Measurements from ENCODE around the gene COQ4.

The COQ4 gene

DNA sequence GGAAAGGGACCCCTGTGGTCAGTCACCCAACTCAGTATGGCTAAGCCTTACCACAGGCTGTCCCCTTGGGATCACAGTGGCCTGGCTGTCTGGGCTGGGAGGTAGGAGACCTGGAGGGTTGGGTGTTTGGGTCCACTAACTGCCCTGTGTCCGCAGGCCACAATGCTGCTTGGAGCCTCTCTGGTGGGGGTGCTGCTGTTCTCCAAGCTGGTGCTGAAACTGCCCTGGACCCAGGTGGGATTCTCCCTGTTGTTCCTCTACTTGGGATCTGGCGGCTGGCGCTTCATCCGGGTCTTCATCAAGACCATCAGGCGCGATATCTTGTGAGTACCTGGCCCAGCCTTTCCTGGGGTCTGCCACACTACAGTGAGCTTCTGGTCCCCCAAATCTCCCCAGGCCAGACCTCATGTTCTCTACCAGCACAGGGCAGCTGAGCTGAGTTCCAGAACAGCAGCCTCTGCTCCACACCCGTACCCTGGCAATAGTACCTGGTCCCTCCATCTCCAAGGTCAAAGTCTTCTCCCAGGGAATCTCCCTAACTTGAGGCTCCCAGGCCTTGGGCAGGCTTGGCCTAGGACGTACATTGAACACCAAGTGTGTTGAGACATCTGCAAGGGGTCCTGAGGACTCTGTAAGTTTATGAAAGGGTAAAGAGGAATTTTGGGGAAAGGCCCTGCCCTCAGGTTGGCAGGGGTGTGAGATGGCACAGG, 20.5 kb downstream of the COQ4 start:
- no peak for DNase-seq

DNA sequence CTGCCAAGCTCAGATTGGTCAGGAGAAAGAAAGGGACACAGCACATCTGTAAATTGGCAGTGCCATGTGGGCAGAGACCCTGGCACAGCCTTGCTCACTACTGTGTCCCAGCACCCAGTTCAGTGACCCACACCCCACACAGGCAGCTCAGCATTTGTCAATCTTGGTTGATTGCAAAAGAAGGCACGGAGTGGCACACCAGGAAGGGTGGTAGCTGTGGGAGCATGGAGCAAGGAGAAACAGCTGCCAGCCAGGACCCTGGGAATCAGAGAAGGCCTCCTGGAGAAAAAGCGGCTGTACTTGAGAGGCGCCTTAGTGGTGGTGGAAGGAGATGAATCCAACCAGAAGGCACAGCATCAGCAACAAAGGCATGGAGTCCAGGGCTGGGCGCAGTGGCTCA, 21.2 kb downstream of the COQ4 start:
- no peak for DNase-seq

DNA sequence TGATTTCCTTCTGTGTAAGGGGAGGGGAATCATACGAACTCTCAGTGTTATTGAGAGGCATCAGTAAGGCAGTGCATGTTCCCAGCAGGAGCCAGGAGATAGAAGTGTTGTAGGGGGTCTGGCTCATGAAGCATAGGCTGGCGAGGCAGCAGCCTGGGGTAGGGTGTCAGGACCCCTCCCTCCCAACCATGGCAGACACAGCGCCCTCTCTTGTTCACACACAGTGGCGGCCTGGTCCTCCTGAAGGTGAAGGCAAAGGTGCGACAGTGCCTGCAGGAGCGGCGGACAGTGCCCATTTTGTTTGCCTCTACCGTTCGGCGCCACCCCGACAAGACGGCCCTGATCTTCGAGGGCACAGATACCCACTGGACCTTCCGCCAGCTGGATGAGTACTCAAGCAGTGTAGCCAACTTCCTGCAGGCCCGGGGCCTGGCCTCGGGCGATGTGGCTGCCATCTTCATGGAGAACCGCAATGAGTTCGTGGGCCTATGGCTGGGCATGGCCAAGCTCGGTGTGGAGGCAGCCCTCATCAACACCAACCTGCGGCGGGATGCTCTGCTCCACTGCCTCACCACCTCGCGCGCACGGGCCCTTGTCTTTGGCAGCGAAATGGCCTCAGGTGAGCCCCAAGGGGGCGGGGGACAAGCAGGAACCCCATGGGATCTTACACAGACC, 22.4 kb downstream of the COQ4 start:
- no peak for DNase-seq

DNA sequence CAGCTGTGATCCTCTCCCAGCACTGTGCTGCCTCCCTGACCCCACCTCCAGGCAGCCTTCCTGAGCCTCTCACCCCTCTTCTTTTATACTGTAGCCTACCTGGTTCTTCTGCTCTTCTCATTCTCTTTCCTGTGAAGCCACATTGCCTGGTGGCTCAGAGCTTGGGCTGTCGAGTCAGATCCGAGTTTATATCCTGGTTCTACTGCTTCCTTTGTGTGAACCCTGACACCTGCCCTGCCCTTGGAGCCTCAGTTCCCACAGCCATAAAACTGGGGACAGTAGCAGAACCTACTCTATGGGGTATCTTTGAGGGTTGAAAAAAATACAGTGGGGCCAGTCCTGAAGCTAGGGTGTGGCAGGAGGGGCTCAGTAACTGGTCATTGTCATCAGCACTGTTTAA, 26.5 kb downstream of the COQ4 start:
- no peak for DNase-seq

DNA sequence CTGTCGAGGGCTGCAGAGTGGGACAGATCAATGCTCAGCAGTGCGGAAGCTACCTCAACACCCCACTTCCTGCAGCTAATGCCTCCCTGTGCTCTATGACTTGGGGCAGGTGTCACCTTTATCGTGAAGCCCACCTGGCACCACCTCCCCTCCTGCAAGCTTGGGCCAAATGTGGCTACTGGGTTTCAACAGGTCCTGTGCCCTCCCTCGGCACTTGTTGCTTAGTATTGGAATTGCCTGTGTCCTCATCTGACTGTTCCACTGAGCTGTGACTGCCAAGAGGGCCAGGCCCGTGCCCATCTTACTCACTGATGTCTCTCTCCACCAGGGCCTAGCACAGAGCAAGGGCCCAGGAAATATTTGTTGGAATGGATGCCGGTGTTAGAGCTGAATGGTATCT, 27.1 kb downstream of the COQ4 start:
- no peak for DNase-seq

DNA sequence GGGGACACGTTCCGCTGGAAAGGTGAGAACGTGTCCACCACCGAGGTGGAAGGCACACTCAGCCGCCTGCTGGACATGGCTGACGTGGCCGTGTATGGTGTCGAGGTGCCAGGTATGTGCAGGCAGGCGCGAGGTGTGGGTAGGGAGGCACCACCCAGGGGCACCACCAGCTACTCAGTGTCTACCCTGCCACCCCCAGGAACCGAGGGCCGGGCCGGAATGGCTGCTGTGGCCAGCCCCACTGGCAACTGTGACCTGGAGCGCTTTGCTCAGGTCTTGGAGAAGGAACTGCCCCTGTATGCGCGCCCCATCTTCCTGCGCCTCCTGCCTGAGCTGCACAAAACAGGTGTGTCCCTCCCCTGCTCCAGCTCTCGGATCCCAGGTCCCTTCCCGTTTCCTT, 32.8 kb downstream of the COQ4 start:
- DNase-seq, result no peak

DNA sequence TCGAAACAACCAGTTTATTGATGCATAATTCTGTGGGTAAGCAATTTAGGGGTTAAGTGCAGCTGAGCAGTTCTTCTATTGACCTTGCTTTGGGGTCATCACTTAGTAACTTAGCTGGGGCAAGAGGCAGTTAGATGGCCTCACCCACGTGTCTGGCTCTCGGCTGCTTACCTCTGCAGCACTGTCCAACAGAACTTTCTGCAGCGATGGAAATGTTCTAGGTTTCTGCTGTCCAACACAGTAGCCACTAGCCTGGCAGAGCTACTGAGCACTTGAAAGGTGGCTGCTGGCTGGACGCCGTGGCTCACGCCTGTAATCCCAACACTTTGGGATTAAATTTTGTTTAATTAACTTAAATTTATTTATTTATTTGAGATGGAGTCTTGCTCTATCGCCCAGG, 35.5 kb downstream of the COQ4 start:
- no peak for DNase-seq

DNA sequence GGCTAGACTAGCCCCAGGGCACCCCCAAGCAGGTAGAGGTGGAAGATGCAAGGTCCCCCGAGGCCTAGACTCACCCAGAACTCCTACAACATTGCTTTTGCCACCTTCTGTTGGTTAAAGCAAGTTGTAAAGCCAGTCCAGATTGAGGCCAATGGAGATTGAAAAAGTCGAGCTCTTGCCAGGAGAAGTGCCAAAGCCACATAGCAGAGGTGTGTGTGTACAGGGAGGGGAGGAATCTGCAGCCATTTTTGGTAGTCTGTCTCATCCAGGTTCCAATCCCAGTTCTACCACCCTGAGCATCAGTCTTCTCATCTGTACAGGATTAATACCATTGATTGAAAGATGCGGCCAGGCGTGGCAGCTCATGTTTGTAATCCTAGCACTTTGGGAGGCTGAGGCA, 36.2 kb downstream of the COQ4 start:
- DNase-seq, result no peak

DNA sequence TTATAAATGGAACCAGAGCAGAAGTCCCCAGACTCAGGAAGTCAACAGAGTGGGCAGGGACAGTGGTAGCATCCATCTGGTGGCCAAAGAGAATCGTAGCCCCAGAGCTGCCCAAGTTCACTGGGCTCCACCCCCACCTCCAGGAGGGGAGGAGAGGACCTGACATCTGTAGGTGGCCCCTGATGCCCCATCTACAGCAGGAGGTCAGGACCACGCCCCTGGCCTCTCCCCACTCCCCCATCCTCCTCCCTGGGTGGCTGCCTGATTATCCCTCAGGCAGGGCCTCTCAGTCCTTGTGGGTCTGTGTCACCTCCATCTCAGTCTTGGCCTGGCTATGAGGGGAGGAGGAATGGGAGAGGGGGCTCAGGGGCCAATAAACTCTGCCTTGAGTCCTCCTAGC, 38.2 kb downstream of the COQ4 start:
- no peak for DNase-seq

DNA sequence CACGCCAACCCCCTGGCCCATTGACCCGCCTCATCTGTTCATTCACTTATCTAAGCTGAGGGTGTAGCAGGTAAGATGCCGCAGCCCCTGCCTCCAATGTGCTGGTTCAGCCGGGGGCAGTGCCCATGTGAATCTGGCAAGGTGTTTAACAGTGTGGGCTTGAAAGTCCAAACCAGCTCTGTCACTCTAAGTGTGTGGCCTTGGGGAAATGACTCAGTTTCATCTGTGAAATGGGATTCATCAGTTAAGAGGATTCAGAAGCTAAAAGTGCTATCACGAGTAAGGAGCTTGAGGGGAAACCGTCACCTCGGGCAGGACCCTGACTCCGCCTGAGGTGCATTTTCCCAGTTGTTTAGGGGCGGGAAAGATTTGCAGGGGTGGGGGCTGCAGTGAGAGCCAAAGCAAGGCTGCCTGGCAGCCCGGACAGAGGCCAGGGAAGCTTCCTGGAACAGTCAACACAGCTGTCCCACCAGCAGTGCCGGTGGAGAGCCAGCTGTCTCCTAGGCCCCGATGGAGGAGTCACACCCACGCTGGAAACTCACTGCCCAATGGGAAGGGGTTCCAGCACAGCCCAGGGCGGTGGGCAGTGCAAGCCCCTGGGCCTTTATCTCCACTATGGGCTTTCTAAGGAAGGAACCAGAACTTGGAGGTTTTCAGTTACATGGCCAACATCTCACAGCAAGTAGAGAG, 38.8 kb downstream of the COQ4 start:
- DNase-seq, result peak; percentile 48 to 63

DNA sequence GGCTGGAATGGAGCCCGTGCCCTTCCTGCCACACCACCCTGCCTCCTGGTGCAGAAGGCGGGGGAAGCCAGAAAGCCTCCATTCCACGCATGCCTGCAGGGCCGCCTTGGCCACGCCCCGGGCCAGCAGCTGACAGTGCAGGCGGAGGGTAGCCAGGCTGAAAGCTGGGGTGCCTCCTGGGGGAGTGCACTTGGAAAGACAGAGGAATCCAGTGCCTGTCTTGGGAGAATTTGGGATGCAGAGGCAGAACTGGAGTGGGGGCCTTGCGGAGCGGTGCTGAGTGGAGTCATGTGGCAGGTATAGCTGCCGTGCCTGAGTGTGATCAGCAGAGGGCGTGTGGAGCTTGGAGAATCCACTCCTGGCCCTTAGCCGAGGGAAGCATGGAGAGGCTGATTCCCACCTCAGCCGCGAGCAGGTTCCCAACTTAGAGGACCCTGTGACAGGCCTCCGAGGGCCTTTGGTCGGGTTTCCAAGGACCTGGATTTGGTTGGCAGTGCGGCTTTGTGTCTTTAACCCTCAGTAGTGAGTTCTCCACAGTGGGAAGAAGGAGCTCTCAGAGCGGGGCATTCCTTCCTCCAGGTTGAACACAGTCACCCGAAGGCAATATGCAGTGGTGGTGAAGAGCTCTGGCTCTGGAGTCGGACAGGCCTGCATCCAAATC, 39.5 kb downstream of the COQ4 start:
- DNase-seq, result peak; percentile 77 to 86

DNA sequence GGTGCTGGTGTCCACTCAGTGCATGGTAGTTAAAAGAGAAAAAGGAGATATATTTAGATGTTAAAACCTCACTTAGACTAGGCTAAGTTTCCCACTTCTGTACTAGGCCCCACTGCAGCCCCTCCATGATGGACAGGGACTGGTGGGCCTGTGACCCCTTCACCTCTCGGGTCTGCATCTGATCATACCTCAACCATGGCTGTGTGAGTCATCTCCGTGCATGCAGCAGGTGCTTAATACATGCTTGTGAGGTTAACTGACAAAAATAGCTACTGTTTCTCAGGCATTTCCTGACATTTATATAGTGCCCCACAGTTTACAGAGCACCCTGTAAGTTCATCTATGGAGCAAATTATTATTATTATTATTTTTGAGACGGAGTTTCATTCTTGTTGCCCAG, 40.1 kb downstream of the COQ4 start:
- no peak for DNase-seq

DNA sequence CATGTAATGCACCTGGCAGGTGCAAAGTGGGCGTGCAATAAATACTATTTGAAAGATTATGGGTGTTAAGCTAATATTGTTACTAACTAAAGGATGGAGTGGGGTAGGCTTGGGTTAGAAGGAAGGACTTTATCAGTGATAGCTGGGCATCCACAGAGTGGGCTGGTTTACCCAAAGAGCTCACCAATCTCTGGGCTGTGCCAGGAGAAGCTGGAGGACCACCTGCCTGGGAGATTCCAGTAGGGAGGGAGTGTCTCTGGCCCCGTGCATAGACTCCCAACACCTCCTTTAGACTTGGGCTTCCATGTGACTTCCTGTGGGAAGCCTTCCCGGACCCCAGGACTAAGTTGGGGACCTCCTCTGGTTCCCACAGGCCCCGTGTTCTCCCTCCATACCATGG, 42.9 kb downstream of the COQ4 start:
- no peak for DNase-seq

DNA sequence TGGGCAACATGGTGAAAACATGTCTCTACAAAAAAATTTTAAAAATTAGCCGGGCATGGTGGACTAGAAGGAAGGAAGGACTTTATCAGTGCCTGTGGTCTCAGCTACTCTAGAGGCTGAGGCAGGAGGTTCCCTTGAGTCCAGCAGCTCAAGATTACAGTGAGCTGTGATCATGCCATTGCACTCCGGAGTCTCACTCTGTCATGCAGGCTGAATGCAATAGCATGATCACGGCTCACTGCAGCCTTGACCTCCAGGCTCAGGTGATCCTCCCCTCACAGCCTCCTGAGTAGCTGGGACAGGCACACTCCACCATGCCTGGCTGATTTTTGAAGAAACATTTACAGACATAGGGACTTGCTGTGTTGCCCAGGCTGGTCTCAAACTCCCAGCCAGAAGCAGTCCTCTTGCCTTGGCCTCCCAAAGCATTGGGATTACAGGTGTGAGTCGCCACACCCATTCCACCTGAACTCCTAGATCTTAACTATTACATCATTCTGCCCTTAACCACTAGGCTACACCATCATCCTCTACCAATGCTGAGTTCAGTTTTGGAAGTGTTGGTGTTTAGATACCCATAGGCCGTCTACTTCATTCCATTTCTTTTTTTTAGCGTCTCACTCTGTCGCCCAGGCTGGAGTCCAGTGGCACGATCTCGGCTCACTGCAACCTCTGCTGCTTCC, 46.5 kb downstream of the COQ4 start:
- no peak for DNase-seq

DNA sequence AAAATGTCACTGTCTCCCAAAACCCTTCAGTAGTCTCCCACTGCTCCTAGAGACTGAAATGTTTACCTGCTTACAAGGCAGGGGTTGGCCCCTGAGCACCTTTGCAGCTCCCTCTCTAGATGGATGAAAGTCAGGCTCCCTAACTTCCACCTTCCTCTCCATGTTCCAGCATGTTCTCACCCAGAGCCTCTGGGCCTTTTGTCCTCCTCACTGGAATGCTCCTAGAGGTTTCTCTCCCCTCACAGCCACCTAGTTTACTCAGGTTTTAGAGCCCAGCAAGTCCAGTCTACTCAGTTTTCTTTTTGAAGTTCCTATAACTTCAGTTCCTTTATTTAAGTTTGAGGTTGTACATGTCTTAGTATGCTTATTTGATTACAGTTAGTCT, 47.7 kb downstream of the COQ4 start:
- DNase-seq, result no peak

DNA sequence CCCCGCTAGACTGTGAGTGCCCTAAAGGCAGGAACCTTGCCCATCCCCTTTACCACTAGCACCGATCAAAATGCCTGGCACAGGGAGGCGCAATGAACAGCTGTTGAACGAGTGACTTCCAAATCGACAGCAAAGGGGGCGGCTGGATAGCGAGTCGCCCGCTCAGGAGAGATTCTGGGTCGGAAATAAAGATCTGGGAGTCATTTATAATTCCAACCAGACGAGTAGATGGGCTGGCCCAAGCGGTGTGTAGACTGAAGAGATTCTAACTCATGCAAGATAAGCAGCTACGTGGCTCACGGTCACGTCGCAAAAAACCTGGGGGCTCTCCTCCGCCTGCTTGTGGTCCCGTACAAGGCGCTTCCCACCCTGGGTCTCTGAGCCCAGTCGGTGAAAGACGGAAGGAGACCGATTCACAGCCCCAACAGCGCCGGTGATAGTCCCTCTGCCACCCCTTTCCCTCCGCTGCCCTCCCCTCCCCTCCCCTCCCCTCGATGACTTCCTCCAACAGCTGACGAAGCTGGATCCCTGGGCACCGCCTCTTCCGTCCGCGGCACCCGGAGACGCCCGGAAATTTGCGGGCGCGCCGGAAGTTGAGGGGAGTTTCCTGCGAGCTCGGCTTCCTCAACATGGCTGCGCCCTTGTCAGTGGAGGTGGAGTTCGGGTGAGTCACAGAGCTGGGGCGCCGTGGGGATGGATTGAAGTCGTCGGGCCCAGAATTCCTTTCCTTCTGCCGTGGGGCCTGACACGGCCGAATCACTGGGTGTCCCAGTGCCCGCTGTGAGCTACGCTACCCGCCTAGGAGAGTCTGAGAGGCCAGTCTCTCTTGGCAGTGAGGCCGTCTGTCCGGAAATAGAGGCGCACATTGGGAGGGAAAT, 48.4 kb downstream of the COQ4 start, which contains the start of gene URM1:
URM1 (plus strand) TSS at position 623 of the 878 bp plus-strand sequence; CDS start at position 630, 7 bp downstream.
- peak; percentile 89 to 92 for DNase-seq

DNA sequence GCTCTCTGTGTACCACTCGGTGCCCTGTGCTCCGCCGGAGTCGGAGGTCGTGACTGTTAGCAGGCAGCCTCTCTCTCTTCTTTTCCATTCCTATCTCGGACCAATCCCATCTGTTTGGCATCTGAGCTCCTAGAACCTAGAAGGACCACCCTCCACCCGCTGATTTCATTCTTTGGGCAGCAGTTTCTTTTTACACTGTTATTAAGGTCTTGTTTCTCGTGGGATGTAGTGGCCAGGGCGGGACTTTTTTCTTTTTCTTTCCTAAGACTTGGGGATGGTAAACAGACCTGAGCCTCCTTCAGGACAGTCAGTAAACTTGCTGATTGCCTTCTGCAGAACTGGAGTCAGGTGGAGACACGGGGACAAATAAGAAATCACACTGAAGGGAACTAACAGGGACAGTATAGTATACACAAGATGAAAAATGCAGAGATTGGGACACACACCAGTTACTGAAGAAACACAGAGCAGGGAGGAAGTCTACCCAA, 49.0 kb downstream of the COQ4 start:
- DNase-seq, result no peak

DNA sequence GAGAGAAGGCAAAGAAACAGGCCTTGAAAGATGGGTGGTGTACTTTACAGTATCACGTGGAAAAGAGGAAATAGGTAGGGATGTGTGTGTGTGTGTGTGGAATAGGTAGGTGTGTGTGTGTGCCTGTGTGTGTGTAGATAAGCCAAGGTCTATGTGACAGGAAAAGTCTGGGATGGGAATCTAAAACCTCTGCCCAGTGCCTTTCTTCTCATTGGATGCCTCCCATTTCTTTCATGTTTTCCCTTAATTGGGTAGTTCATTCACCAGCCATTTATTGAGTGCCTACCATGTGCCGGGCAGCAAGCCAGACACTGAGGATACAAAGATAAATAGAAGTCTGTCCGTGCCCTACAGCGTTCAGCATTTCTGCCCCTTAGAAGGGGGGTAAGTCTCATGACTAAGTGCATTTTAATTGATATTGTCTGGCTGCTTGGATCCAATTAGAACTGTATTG, 49.6 kb downstream of the COQ4 start:
- no peak for DNase-seq

DNA sequence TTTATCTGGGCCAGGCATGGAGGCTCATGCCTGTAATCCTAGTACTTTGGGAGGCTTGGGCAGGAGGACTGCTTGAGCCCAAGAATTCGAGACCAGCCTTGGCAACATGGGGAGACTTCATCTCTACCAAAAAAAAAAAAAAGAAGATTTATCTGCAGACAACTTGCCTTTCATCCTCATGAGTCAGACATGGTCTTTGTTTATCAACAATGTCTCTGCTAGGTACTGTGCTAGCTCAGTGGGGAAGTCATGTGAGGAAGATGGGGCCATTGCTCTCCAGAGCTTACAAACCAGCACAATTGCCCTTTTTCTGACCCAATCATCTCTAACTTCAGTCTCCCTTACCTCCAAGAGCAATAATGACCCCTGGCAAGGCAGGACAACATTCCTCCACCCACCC, 50.1 kb downstream of the COQ4 start:
- no peak for DNase-seq

DNA sequence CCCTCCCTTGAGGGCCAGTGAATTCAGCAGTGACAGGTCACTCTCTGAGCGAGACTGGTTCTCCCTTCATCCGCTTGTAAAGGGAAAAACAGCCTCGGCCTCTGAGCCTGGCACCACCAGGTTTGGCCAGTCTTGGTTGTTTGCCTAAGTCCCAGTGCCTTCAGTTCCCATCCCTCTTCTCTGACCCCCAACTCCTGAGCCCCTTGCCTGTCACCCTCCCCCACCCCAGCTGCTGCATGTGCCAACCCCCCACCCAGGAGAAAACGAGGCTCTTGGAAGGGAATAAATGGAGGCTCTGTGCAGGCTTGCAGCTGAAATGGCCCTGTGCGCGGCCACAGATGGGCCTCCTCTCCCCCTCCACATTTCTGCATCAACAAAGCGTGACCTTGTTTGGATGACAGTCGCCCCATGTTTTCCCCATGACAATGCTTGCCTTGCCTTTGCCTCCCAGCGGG, 51.6 kb downstream of the COQ4 start:
- DNase-seq, result no peak

DNA sequence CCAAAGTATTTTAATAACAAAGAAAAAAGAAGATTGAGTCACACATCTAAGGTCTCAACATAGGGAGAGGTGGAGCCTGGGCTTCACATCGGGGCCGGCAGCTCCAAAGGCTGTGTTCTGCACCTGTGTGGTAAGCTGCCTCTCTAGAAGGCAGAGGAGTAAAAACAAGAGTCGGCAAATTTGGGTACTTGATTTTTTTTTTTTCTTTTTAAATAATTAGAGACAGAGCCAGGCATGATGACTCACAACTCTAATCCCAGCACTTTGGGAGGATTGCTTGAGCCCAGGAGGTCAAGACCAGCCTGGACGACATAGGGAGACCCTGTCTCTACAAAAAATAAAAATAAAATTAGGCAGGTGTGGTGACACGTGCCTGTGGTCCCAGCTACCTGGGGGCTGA, 53.2 kb downstream of the COQ4 start:
- no peak for DNase-seq

DNA sequence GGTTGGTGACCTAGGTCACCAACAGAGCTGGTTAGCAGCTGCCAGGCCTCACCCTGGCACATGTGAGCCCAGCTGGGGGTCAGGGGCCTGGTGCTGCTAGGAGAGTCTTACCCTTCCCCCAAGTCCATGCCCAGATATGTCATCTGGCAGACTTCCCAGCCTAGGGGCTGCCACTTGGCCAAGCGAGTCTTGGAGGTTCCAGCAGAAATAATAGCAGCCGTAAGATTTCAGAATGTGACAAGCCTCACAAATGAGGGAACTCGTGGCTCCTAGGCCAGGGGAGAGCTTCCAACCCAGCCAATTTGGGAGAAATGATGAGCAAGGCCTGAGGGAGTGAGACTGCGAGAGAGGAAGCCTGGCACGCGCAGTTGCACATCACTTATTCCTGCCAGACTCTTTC, 59.6 kb downstream of the COQ4 start:
- DNase-seq, result no peak

All from NCI-H524 (cell line).